ENCODE results near the gene BCAS3.

DNA sequence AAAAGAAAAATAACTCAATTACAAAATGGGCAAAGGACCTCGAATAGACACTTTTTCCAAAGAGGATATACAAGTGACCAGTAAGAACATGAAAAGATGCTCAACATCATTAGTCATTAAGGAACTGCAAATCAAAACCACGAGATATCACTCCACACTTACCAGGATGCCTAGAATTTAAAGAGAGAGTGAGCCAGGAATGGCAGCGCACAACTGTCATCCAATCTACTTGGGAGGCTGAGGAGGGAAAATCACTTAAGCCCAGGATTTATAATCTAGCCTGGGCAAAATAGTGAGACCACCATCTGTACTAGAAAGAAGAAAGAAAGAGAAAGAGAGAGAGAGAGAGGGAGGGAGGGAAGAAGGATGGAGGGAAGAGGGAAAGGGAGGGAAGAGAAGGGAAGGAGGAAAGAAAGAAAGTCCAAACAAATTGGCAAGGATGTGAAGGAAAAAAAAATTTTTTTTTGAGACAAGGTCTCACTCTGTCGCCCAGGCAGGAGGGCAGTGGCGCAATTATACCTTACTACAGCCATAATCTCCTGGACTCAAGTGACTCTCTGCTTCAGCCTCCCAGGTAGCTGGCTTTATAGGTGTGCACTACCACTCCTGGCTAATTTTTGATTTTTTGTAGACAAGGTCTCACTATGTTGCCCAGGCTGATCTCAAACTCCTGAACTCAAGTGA is 744.6 kb downstream of the BCAS3 start:
- TF ChIP-seq, protein P1, sequence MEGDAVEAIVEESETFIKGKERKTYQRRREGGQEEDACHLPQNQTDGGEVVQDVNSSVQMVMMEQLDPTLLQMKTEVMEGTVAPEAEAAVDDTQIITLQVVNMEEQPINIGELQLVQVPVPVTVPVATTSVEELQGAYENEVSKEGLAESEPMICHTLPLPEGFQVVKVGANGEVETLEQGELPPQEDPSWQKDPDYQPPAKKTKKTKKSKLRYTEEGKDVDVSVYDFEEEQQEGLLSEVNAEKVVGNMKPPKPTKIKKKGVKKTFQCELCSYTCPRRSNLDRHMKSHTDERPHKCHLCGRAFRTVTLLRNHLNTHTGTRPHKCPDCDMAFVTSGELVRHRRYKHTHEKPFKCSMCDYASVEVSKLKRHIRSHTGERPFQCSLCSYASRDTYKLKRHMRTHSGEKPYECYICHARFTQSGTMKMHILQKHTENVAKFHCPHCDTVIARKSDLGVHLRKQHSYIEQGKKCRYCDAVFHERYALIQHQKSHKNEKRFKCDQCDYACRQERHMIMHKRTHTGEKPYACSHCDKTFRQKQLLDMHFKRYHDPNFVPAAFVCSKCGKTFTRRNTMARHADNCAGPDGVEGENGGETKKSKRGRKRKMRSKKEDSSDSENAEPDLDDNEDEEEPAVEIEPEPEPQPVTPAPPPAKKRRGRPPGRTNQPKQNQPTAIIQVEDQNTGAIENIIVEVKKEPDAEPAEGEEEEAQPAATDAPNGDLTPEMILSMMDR (IDR thresholded peaks at IDR 0.05) = no peak
- TF ChIP-seq POLR2A (IDR thresholded peaks at IDR 0.05) = no peak

All from body of pancreas (tissue), 4 donors.